PC-3 (cell line): ENCODE data around the gene ARID3C. TPM values are rescaled to one million over a fixed set of nuclear protein-coding genes. Genes with fewer than 3 reads are reported as not detected.

Source experiments
- ATAC-seq: fragments of 200-7000 bp; cut with Tn5 transposase; 2 replicates; pipeline ENCODE4 v1.9.1; 2020; ENCODE audit warnings: mild to moderate bottlenecking, moderate library complexity
- BruUV-seq: library from RNA; stranded (reverse); fragments of 400-500 nt; replicated peaks from 2 replicates; lab custom pipeline; 2021; lab: Mats Ljungman, UMichigan
- CTCF ChIA-PET: fragments of 300-600 bp; sonication (Branson Sonifier 250); formaldehyde crosslinking; loops from one replicate; lab custom pipeline; 2022; ENCODE audit warnings: antibody characterized with exemption; lab: Charles Lee
- POLR2A ChIA-PET: fragments of 300-600 bp; sonication (Branson Sonifier 250); formaldehyde crosslinking; loops from one replicate; lab custom pipeline; 2022; ENCODE audit warnings: antibody characterized with exemption; ENCODE audit not compliant: unreplicated experiment; lab: Charles Lee
- DNase-seq: peaks from one replicate; pipeline ENCODE4 v3.0.0-alpha.2; 2015
- H2AFZ ChIP-seq: fragments of 300-600 bp; sonication (generic); 2 replicates; pipeline ENCODE4 v1.6.0; 2016; ENCODE audit warnings: antibody characterized with exemption, low read length
- H3F3A ChIP-seq: fragments of 300-600 bp; sonication (generic); one replicate; pipeline ENCODE4 v1.6.0; 2017; ENCODE audit warnings: antibody characterized with exemption, low read length, control low read depth, mild to moderate bottlenecking; ENCODE audit not compliant: unreplicated experiment
- H3K27ac ChIP-seq: fragments of 300-600 bp; sonication (generic); 2 replicates; pipeline ENCODE4 v1.5.1; 2016; ENCODE audit warnings: mild to moderate bottlenecking, low read length
- H3K27me3 ChIP-seq: fragments of 300-600 bp; sonication (generic); 2 replicates; pipeline ENCODE4 v1.6.1; 2016; ENCODE audit warnings: low read length, mixed read lengths
- H3K36me3 ChIP-seq: fragments of 300-600 bp; sonication (generic); 2 replicates; pipeline ENCODE4 v1.6.1; 2016; ENCODE audit warnings: low read depth, mixed run types, low read length, mixed read lengths
- H3K4me1 ChIP-seq: fragments of 300-600 bp; sonication (generic); 2 replicates; pipeline ENCODE4 v1.5.1; 2016; ENCODE audit warnings: low read length; ENCODE audit not compliant: insufficient read depth
- H3K4me2 ChIP-seq: fragments of 300-600 bp; sonication (generic); 2 replicates; pipeline ENCODE4 v1.6.0; 2016; ENCODE audit warnings: low read length
- H3K4me3 ChIP-seq: fragments of 300-600 bp; sonication (generic); 2 replicates; pipeline ENCODE4 v1.5.1; 2016; ENCODE audit warnings: mild to moderate bottlenecking, low read length, mixed read lengths
- H3K79me2 ChIP-seq: fragments of 300-600 bp; sonication (generic); 2 replicates; pipeline ENCODE4 v1.6.1; 2017; ENCODE audit warnings: low read length, mixed read lengths
- H3K9ac ChIP-seq: fragments of 300-600 bp; sonication (generic); 2 replicates; pipeline ENCODE4 v1.6.0; 2016; ENCODE audit warnings: mild to moderate bottlenecking, low read length
- H3K9me2 ChIP-seq: fragments of 300-600 bp; sonication (generic); replicated peaks from 2 replicates; pipeline ENCODE4 v1.6.1; 2016; ENCODE audit warnings: mixed run types, low read length, mixed read lengths
- H3K9me3 ChIP-seq: fragments of 300-600 bp; sonication (generic); 2 replicates; pipeline ENCODE4 v1.6.1; 2016; ENCODE audit warnings: low read length, mixed read lengths
- H4K20me1 ChIP-seq: fragments of 300-600 bp; sonication (generic); 2 replicates; pipeline ENCODE4 v1.6.1; 2016; ENCODE audit warnings: low read length, mixed read lengths
- CTCF ChIP-seq: fragments of 300-600 bp; sonication (generic); conservative IDR thresholded peaks from 2 replicates; pipeline ENCODE4 v1.5.1; 2017; ENCODE audit warnings: antibody characterized with exemption, low read depth, mild to moderate bottlenecking, low read length
- EZH2 ChIP-seq: fragments of 300-600 bp; sonication (generic); IDR thresholded peaks from one replicate; pipeline ENCODE4 v1.6.1; 2017; ENCODE audit warnings: antibody characterized with exemption, mild to moderate bottlenecking, low read length; ENCODE audit not compliant: unreplicated experiment
- EZH2phosphoT487 ChIP-seq: fragments of 300-600 bp; sonication (generic); IDR thresholded peaks from 2 replicates; pipeline ENCODE4 v1.6.1; 2018; ENCODE audit warnings: mild to moderate bottlenecking, antibody characterized with exemption, low read length, borderline replicate concordance
- intact Hi-C: fragments of 100-400 bp; cut with micrococcal nuclease; formaldehyde crosslinking; loops from 2 replicates; pipeline ENCODE4 v1.9.0; 2023
- total RNA-seq: library from RNA; depleted of rRNA; stranded (reverse); fragments of >200 nt; gene quantifications from 2 replicates; pipeline ENCODE4 v1.2.3, GENCODE V29; 2014

ARID3C gene
- total RNA-seq, 1 experiment from 2014 or later = not detected

- H3K9me3 ChIP-seq = no peaks in the 10 kb centered on the region
- H4K20me1 ChIP-seq = no peaks in the 10 kb centered on the region
- TF ChIP-seq CTCF (no peak), EZH2 (no peak), EZH2phosphoT487 (no peak)
- POLR2A ChIA-PET = no interaction called here
- no TSS peak for BruUV-seq
- no peaks in the 10 kb centered on the region for H3K9me2 ChIP-seq
- H3K4me3 ChIP-seq = peak overlapping the region; percentile 87
- no peak overlapping the region for H3K27ac ChIP-seq
- peaks cover 15% of the 10 kb centered on the region; the same call in 1 of the 2 replicates for H3K4me1 ChIP-seq
- H3K79me2 ChIP-seq = peaks cover 18% of the 10 kb centered on the region
- H3K9ac ChIP-seq = no peak overlapping the region; the same call in 1 of the 2 replicates
- no peaks in the 10 kb centered on the region for H3K27me3 ChIP-seq
- intact Hi-C loops = no loop called here
- ATAC-seq = no peak
- H2AFZ ChIP-seq = no peak overlapping the region
- H3K4me2 ChIP-seq = peak overlapping the region; percentile 96
- CTCF ChIA-PET = no interaction called here
- DNase-seq = no peak
- no peaks in the 10 kb centered on the region for H3K36me3 ChIP-seq
- H3F3A ChIP-seq = no peaks in the 10 kb centered on the region
Measured at GRCh38 chr9:34610434-34611206, 18.2 kb downstream of the ARID3C start.

DNA sequence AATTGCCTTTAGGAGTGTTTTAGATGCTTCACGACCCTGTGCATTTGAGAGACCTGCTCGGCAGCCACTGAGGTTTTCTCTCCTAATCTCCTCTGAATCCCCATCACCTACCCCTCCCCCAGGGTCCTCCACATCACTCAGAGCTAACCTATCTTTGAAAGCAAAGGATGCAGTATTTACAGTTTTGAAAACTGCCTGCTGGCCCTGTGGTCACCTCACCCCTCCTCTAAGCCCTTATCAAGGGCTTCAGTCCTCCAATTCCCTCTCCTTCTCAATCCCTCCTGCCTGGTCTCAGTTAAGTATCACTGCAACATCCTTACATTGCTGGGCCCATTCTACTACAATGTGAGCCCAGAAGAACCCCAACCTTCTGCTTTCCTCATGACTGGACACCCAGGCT lies 21.5 kb downstream of the ARID3C start:
- Histone ChIP-seq H3K9me2 (no peaks in the 10 kb centered on the region), H3K9me3 (no peaks in the 10 kb centered on the region), H4K20me1 (no peaks in the 10 kb centered on the region), H3K4me1 (peaks cover 11% of the 10 kb centered on the region; the same call in 1 of the 2 replicates), H3K9ac (no peak overlapping the region), H3K27me3 (no peaks in the 10 kb centered on the region), H3K79me2 (peaks cover 18% of the 10 kb centered on the region), H3F3A (no peaks in the 10 kb centered on the region), H3K27ac (no peak overlapping the region), H3K36me3 (no peaks in the 10 kb centered on the region), H2AFZ (no peak overlapping the region), H3K4me3 (no peak overlapping the region), H3K4me2 (no peak overlapping the region)
- DNase-seq (no peak), ATAC-seq (no peak)
- intact Hi-C loops = no loop called here
- no TSS peak for BruUV-seq
- CTCF ChIA-PET = no interaction called here
- TF ChIP-seq EZH2 = no peak
- TF ChIP-seq EZH2phosphoT487 = no peak
- no peak for TF ChIP-seq CTCF
- POLR2A ChIA-PET = no interaction called here

DNA sequence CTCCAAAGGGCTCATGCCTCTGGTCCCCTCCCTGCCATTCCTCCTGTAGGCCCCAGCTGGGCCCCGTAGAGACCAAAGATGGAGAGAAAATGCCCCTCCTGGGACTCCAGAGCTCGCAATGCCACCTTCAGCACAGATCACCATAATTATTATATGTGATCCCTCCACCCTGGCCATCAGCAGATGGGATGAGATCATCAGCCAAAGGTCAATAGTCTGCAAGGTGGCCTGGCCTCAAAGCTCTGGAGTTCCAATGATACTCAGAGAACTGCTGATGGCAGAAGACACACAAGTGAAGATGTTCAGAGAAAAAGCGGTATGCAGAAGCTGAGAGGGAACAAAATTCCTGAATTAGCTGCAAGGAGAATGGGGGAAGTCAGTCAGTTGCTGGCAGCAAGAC lies 22.0 kb downstream of the ARID3C start:
- Histone ChIP-seq H3K9ac (no peak overlapping the region), H3F3A (no peaks in the 10 kb centered on the region), H3K9me2 (no peaks in the 10 kb centered on the region), H3K4me1 (peaks cover 10% of the 10 kb centered on the region; the same call in 1 of the 2 replicates), H3K27ac (no peak overlapping the region), H4K20me1 (no peaks in the 10 kb centered on the region), H2AFZ (no peak overlapping the region), H3K36me3 (no peaks in the 10 kb centered on the region), H3K27me3 (no peaks in the 10 kb centered on the region), H3K9me3 (no peaks in the 10 kb centered on the region), H3K4me3 (no peak overlapping the region), H3K79me2 (peaks cover 18% of the 10 kb centered on the region), H3K4me2 (no peak overlapping the region)
- ChIA-PET POLR2A (no interaction called here), CTCF (no interaction called here)
- no TSS peak for BruUV-seq
- intact Hi-C loops = no loop called here
- DNase-seq (no peak), ATAC-seq (no peak)
- no peak for TF ChIP-seq CTCF
- no peak for TF ChIP-seq EZH2phosphoT487
- TF ChIP-seq EZH2 = no peak
